Endothelial cell of umbilical vein (primary cell): ENCODE measurements around the gene JAZF1. TPM values are rescaled to one million over a fixed set of nuclear protein-coding genes. Genes with fewer than 3 reads are reported as not detected.

Experiments
- BruUV-seq: library from RNA; stranded (reverse); fragments of 400-500 nt; replicated peaks from 2 replicates; lab custom pipeline; 2021; lab: Mats Ljungman, UMichigan
- CTCF ChIA-PET: fragments of 300-600, 350-600 bp; sonication (Branson Sonifier 250); formaldehyde crosslinking; loops from one replicate; lab custom pipeline; 2021; ENCODE audit warnings: antibody characterized with exemption, inconsistent platforms; lab: Charles Lee
- POLR2A ChIA-PET: fragments of 300-600, 350-600 bp; sonication (Branson Sonifier 250); formaldehyde crosslinking; loops from one replicate; lab custom pipeline; 2021; ENCODE audit warnings: antibody characterized with exemption, inconsistent platforms; lab: Charles Lee
- DNase-seq: peaks from one replicate; pipeline ENCODE4 v3.0.0-alpha.2; 2011; ENCODE audit warnings: low read depth, low spot score
- FAIRE-seq: peaks from 2 replicates; lab custom pipeline; 2011; peaks lifted over from hg19 to GRCh38; lab: Jason Lieb, UNC
- H2AFZ ChIP-seq: 2 replicates; pipeline ENCODE4 v1.6.0; 2012; ENCODE audit warnings: low read depth, low read length, control low read depth, inconsistent platforms
- H3K27ac ChIP-seq: 2 replicates; pipeline ENCODE4 v1.5.1; 2011; ENCODE audit warnings: low read depth, mild to moderate bottlenecking, control low read depth, low read length, moderate library complexity; ENCODE audit not compliant: insufficient read depth
- H3K27me3 ChIP-seq, 2 experiments: 2 replicates each; pipeline versions ENCODE4 v1.6.0 to v1.6.1; 2011; ENCODE audit warnings: low read length in 2 of 2, mixed read lengths in 1 of 2; ENCODE audit not compliant: control insufficient read depth in 2 of 2, insufficient read depth in 2 of 2
- H3K36me3 ChIP-seq, 2 experiments: 2 replicates in 1 of 2; 3 replicates in 1 of 2; pipeline ENCODE4 v1.5.1; 2011; ENCODE audit warnings: low read length in 2 of 2, mild to moderate bottlenecking in 1 of 2, moderate library complexity in 1 of 2; ENCODE audit not compliant: control insufficient read depth in 2 of 2, insufficient read depth in 2 of 2; ENCODE audit errors: extremely low read depth in 1 of 2
- H3K4me1 ChIP-seq: 3 replicates; pipeline ENCODE4 v1.5.1; 2011; ENCODE audit warnings: mild to moderate bottlenecking, low read length; ENCODE audit not compliant: control insufficient read depth, insufficient read depth; ENCODE audit errors: extremely low read depth
- H3K4me2 ChIP-seq: 2 replicates; pipeline ENCODE4 v1.6.1; 2011; ENCODE audit warnings: low read length, control low read depth, mixed read lengths; ENCODE audit not compliant: insufficient read depth
- H3K4me3 ChIP-seq, 3 experiments: fragments of 200-600 bp in 1 of 3; sonication (generic), shearing (Covaris generic) in 1 of 3; replicated peaks in 1 of 3; 2 replicates each; pipeline ENCODE4 v1.5.1; 2011 to 2016; ENCODE audit warnings: control low read depth in 3 of 3, low read length in 3 of 3, mild to moderate bottlenecking in 2 of 3, inconsistent platforms in 1 of 3, low read depth in 1 of 3, moderate library complexity in 1 of 3; ENCODE audit not compliant: insufficient read depth in 1 of 3
- H3K79me2 ChIP-seq: 2 replicates; pipeline ENCODE4 v1.6.0; 2012; ENCODE audit warnings: low read length, inconsistent platforms; ENCODE audit not compliant: control insufficient read depth, insufficient read depth
- H3K9ac ChIP-seq: replicated peaks from 2 replicates; pipeline ENCODE3; 2011; ENCODE audit warnings: low read length, control low read depth; ENCODE audit not compliant: insufficient read depth; ENCODE audit errors: extremely low read depth
- H3K9me1 ChIP-seq: replicated peaks from 3 replicates; pipeline ENCODE4 v1.6.0; 2011; ENCODE audit warnings: mild to moderate bottlenecking, low read length; ENCODE audit not compliant: control insufficient read depth, insufficient read depth; ENCODE audit errors: extremely low read depth
- H3K9me3 ChIP-seq: replicated peaks from 2 replicates; pipeline ENCODE4 v1.5.1; 2012; ENCODE audit warnings: low read length, inconsistent platforms; ENCODE audit not compliant: control insufficient read depth, insufficient read depth
- H4K20me1 ChIP-seq: replicated peaks from 2 replicates; pipeline ENCODE3; 2011; ENCODE audit warnings: mild to moderate bottlenecking, low read length; ENCODE audit not compliant: control insufficient read depth, insufficient read depth; ENCODE audit errors: extremely low read depth
- CTCF ChIP-seq, 2 donors: IDR thresholded peaks; 1 replicate in 1 of 2; 2 replicates in 1 of 2; pipeline ENCODE4 v1.5.1; 2011; ENCODE audit warnings: low read length in 2 of 2, mild to moderate bottlenecking in 2 of 2, moderate library complexity in 2 of 2, control low read depth in 1 of 2, inconsistent platforms in 1 of 2, low read depth in 1 of 2; ENCODE audit not compliant: insufficient read depth in 1 of 2; ENCODE audit errors: extremely low read depth in 1 of 2
- EZH2 ChIP-seq: IDR thresholded peaks from 2 replicates; pipeline ENCODE4 v1.6.1; 2012; ENCODE audit warnings: borderline replicate concordance, low read depth, mild to moderate bottlenecking, moderate library complexity, low read length, inconsistent platforms; ENCODE audit not compliant: severe bottlenecking
- FOS ChIP-seq: IDR thresholded peaks from 2 replicates; pipeline ENCODE4 v1.6.1; 2011; ENCODE audit warnings: mild to moderate bottlenecking, low read length, moderate library complexity, borderline replicate concordance; ENCODE audit not compliant: insufficient read depth
- GATA2 ChIP-seq: IDR thresholded peaks from 2 replicates; pipeline ENCODE4 v1.7.0; 2011; ENCODE audit warnings: low read depth, mild to moderate bottlenecking, moderate library complexity, mixed read lengths, low read length; ENCODE audit not compliant: insufficient read length, insufficient read depth
- JUN ChIP-seq: IDR thresholded peaks from 2 replicates; pipeline ENCODE4 v1.6.1; 2011; ENCODE audit warnings: borderline replicate concordance, low read depth; ENCODE audit not compliant: insufficient read length, insufficient read depth
- MAX ChIP-seq: IDR thresholded peaks from 2 replicates; pipeline ENCODE4 v1.6.1; 2011; ENCODE audit not compliant: insufficient read depth, insufficient read length
- MYC ChIP-seq: IDR thresholded peaks from one replicate; pipeline ENCODE4 v1.6.1; 2011; ENCODE audit warnings: mild to moderate bottlenecking, low read depth, low read length
- POLR2A ChIP-seq: IDR thresholded peaks from 2 replicates; pipeline ENCODE4 v1.6.1; 2012; ENCODE audit warnings: low read depth, mild to moderate bottlenecking, control low read depth, low read length
- POLR2AphosphoS5 ChIP-seq: IDR thresholded peaks from 2 replicates; pipeline ENCODE4 v1.6.1; 2012; ENCODE audit warnings: low read depth, mild to moderate bottlenecking, control low read depth, low read length, moderate library complexity; ENCODE audit not compliant: insufficient read depth
- dilution Hi-C: fragments of 300-500 bp; cut with MboI; formaldehyde crosslinking; loops from one replicate; pipeline ENCODE4 v1.15.0; 2019; ENCODE audit warnings: low sequenced_read_pairs; ENCODE audit not compliant: extremely low pct_ligation_motif_present
- intact Hi-C: fragments of 100-400 bp; cut with micrococcal nuclease; formaldehyde crosslinking; loops from one replicate; pipeline ENCODE4 v1.10.0; 2022
- polyA plus RNA-seq, 4 experiments: library from polyadenylated mRNA; depleted of rRNA in 3 of 4; stranded (reverse) in 3 of 4; unstranded in 1 of 4; fragments of >200 nt; gene quantifications; 2 replicates each; pipeline versions ENCODE4 v1.2.1 to v1.2.3, GENCODE V29; 2011 to 2012; ENCODE audit warnings: missing spikeins in 1 of 4
- total RNA-seq: library from RNA; stranded (reverse); gene quantifications from 2 replicates; pipeline ENCODE4 v1.2.3, GENCODE V29; 2021

JAZF1 gene
- total and polyA plus RNA-seq, 2 donors (not counting 3 experiments of a cell fraction or from before 2014, with no cell fraction given) = 2.5 to 16.9 TPM

GRCh38 chr7:28042721-28043120, 137.9 kb downstream of the JAZF1 start:
- dilution Hi-C loops (no loop called here), intact Hi-C loops (no loop called here)
- H3K27ac ChIP-seq = no peak overlapping the region
- CTCF ChIA-PET = no interaction called here
- H2AFZ ChIP-seq = no peak overlapping the region
- no peaks in the 10 kb centered on the region for H3K79me2 ChIP-seq
- H3K36me3 ChIP-seq = no peaks in the 10 kb centered on the region
- H3K9ac ChIP-seq = no peak overlapping the region
- no peak for TF ChIP-seq JUN
- TF ChIP-seq GATA2 = no peak
- no peak for TF ChIP-seq MYC
- no peak for TF ChIP-seq POLR2AphosphoS5
- no peak for TF ChIP-seq CTCF (IDR thresholded peaks at IDR 0.05; ENCODE audit: extremely low read depth in 1 of 2, insufficient read depth in 1 of 2, low read depth in 1 of 2, low read length in 2 of 2)
- TF ChIP-seq EZH2 = no peak
- no peak for TF ChIP-seq POLR2A
- no peak for TF ChIP-seq FOS
- TF ChIP-seq MAX = no peak
- DNase-seq (no peak), FAIRE-seq (no peak)
- no peaks in the 10 kb centered on the region for H3K27me3 ChIP-seq
- no peaks in the 10 kb centered on the region for H4K20me1 ChIP-seq
- no peaks in the 10 kb centered on the region for H3K9me1 ChIP-seq
- no peak overlapping the region for H3K4me3 ChIP-seq
- no peaks in the 10 kb centered on the region for H3K9me3 ChIP-seq
- POLR2A ChIA-PET = no interaction called here
- no TSS peak for BruUV-seq
- H3K4me1 ChIP-seq = peaks cover 10% of the 10 kb centered on the region
- H3K4me2 ChIP-seq = no peak overlapping the region
